Stomach (tissue), 9 donors: ENCODE measurements around the gene ILDR2. TPM values are rescaled to one million over a fixed set of nuclear protein-coding genes. Genes with fewer than 3 reads are reported as not detected.

Source experiments
- DNase-seq, 2 donors: peaks; one replicate each; pipeline versions ENCODE4 v3.0.0 to v3.0.0-alpha.2; 2013 to 2019
- H3K27ac ChIP-seq, 5 donors: fragments of 200-600 bp in 4 of 5; sonication (generic) in 4 of 5; one replicate each; pipeline ENCODE4 v1.5.1; 2013 to 2019; ENCODE audit warnings: mild to moderate bottlenecking in 1 of 5, moderate library complexity in 1 of 5
- H3K27me3 ChIP-seq, 3 donors: fragments of 200-600 bp; sonication (generic); one replicate each; pipeline ENCODE4 v1.5.1; 2017 to 2019; ENCODE audit warnings: mixed run types in 1 of 3
- H3K36me3 ChIP-seq, 4 donors: fragments of 200-600 bp; sonication (generic); 1 replicate in 3 of 4; 2 replicates in 1 of 4; pipeline ENCODE4 v1.5.1; 2016 to 2019
- H3K4me1 ChIP-seq, 4 donors: fragments of 200-600 bp; sonication (generic); one replicate each; pipeline ENCODE4 v1.5.1; 2016 to 2019
- H3K4me3 ChIP-seq, 4 donors: fragments of 200-600 bp; sonication (generic) in 3 of 4; one replicate each; pipeline ENCODE4 v1.5.1; 2016 to 2019; ENCODE audit warnings: mild to moderate bottlenecking in 1 of 4
- H3K9me3 ChIP-seq, 4 donors: fragments of 200-600 bp; sonication (generic); one replicate each; pipeline ENCODE4 v1.5.1; 2016 to 2019
- CTCF ChIP-seq, 7 experiments: fragments of 450-650 bp in 4 of 7; fragments of 200-600 bp in 3 of 7; sonication (generic) in 3 of 7; IDR thresholded peaks; one replicate each; pipeline ENCODE4 v1.5.1; 2016 to 2019; ENCODE audit warnings: antibody characterized with exemption in 7 of 7, control low read depth in 2 of 7, mild to moderate bottlenecking in 1 of 7
- EP300 ChIP-seq: sonication (generic); formaldehyde crosslinking; IDR thresholded peaks from one replicate; pipeline ENCODE4 v1.6.1; 2017; ENCODE audit warnings: antibody characterized with exemption
- POLR2A ChIP-seq, 4 donors: fragments of 450-650 bp; IDR thresholded peaks; one replicate each; pipeline ENCODE4 v1.6.1; 2016; ENCODE audit warnings: antibody characterized with exemption in 4 of 4, control low read depth in 2 of 4, mild to moderate bottlenecking in 1 of 4, moderate library complexity in 1 of 4
- POLR2AphosphoS5 ChIP-seq, 3 donors: sonication (generic); formaldehyde crosslinking; IDR thresholded peaks; one replicate each; pipeline ENCODE4 v1.6.1; 2016; ENCODE audit warnings: antibody characterized with exemption in 3 of 3
- WGBS, 5 donors: extraction: QIAGEN DNeasy Blood & Tissue Kit in 3 of 5; methylation state at CpG; one replicate each; pipeline versions ENCODE4 v1.1.5 to v1.1.7; 2013 to 2018; 5-methylcytosine and 5-hydroxymethylcytosine counted together
- intact Hi-C: fragments of 100-400 bp; cut with DNase I; formaldehyde crosslinking; loops from one replicate; pipeline ENCODE4 v1.15.1; 2023; ENCODE audit warnings: low total_unique reads
- polyA plus RNA-seq, 3 donors: library from polyadenylated mRNA; stranded (reverse); fragments of 200-250 nt; gene quantifications; one replicate each; pipeline ENCODE4 v1.2.3, GENCODE V29; 2013
- total RNA-seq, 5 donors: library from RNA; depleted of rRNA; stranded (reverse); fragments of >200 nt; gene quantifications; one replicate each; pipeline versions ENCODE4 v1.1.0 to v1.2.3, GENCODE V29; 2014 to 2016
- donor health status: healthy with polysubstance abuse.
- donor health status: Bipolar disorder and iron deficiency.
- donor health status: healthy.

The ILDR2 gene
- total and polyA plus RNA-seq, 8 donors = under 0.01 to 0.92 (median 0.14) TPM; not detected in 2

GRCh38 chr1:166972826-166973225, 2.5 kb downstream of the ILDR2 start:
- Histone ChIP-seq H3K9me3 (no peaks in the 10 kb centered on the region), H3K4me1 (peaks cover 7 to 16% (median 11%) of the 10 kb centered on the region in 4 donors), H3K4me3 (no peak overlapping the region), H3K27me3 (peaks cover 0 to 61% (median 27%) of the 10 kb centered on the region in 3 donors), H3K27ac (no peak overlapping the region), H3K36me3 (no peaks in the 10 kb centered on the region)
- TF ChIP-seq EP300 (no peak), CTCF (IDR thresholded peaks at IDR 0.05) (no peak), POLR2AphosphoS5 (IDR thresholded peaks at IDR 0.05) (no peak), POLR2A (IDR thresholded peaks at IDR 0.05) (no peak)
- intact Hi-C loops = no loop called here
- no peak for DNase-seq
- 53 to 80% (median 60%) methylated on average over 2 of the region's 2 CpGs for WGBS, 5 donors

GRCh38 chr1:166972193-166972592, 3.1 kb downstream of the ILDR2 start:
- WGBS, 5 donors = 53 to 80% (median 69%) methylated on average over 3 of the region's 3 CpGs

GRCh38 chr1:166971252-166971651, 4.1 kb downstream of the ILDR2 start:
- Histone ChIP-seq H3K27me3 (peaks cover 0 to 65% (median 30%) of the 10 kb centered on the region in 3 donors), H3K36me3 (no peaks in the 10 kb centered on the region)
- 81 to 95% (median 82%) methylated on average over 3 of the region's 3 CpGs for WGBS, 5 donors

More at GRCh38 chr1:166972193-166972592, 3.1 kb downstream of the ILDR2 start:
- H3K27ac ChIP-seq = no peak overlapping the region
- H3K27me3 ChIP-seq = peaks cover 0 to 63% (median 30%) of the 10 kb centered on the region in 3 donors
- peaks cover 7 to 16% (median 11%) of the 10 kb centered on the region in 4 donors for H3K4me1 ChIP-seq
- no peak for TF ChIP-seq CTCF (IDR thresholded peaks at IDR 0.05)
- TF ChIP-seq EP300 = no peak
- TF ChIP-seq POLR2AphosphoS5 (IDR thresholded peaks at IDR 0.05) = no peak
- TF ChIP-seq POLR2A (IDR thresholded peaks at IDR 0.05) = no peak
- intact Hi-C loops = no loop called here
- no peak for DNase-seq
- H3K9me3 ChIP-seq = no peaks in the 10 kb centered on the region
- H3K36me3 ChIP-seq = no peaks in the 10 kb centered on the region
- no peak overlapping the region for H3K4me3 ChIP-seq

GRCh38 chr1:166969074-166969677, 6.2 kb downstream of the ILDR2 start:
- intact Hi-C loops = no loop called here
- Histone ChIP-seq H3K27me3 (peaks cover 0 to 52% (median 25%) of the 10 kb centered on the region in 3 donors), H3K4me3 (no peak overlapping the region), H3K27ac (no peak overlapping the region), H3K4me1 (peaks cover 0 to under 1% (median 0%) of the 10 kb centered on the region in 4 donors), H3K36me3 (no peaks in the 10 kb centered on the region), H3K9me3 (no peaks in the 10 kb centered on the region)
- no peak for DNase-seq
- TF ChIP-seq POLR2AphosphoS5 (IDR thresholded peaks at IDR 0.05) (no peak), EP300 (no peak), CTCF (IDR thresholded peaks at IDR 0.05) (no peak), POLR2A (IDR thresholded peaks at IDR 0.05) (no peak)
- 83 to 95% (median 91%) methylated on average over 5 of the region's 5 CpGs for WGBS, 5 donors

More at GRCh38 chr1:166971252-166971651, 4.1 kb downstream of the ILDR2 start:
- Histone ChIP-seq H3K4me1 (peaks cover 7 to 13% (median 11%) of the 10 kb centered on the region in 4 donors), H3K4me3 (no peak overlapping the region), H3K9me3 (no peaks in the 10 kb centered on the region), H3K27ac (no peak overlapping the region)
- TF ChIP-seq POLR2AphosphoS5 (IDR thresholded peaks at IDR 0.05) (no peak), POLR2A (IDR thresholded peaks at IDR 0.05) (no peak), EP300 (no peak), CTCF (IDR thresholded peaks at IDR 0.05) (no peak)
- intact Hi-C loops = no loop called here
- DNase-seq = no peak
